BJ (cell line): ENCODE results near the gene KIF25. TPM values are rescaled to one million over a fixed set of nuclear protein-coding genes. Genes with fewer than 3 reads are reported as not detected.

Experiments used
- CTCF ChIA-PET: fragments of 350-600 bp; formaldehyde crosslinking; extraction: SDS; loops from one replicate; lab custom pipeline; 2021; ENCODE audit warnings: antibody characterized with exemption, inconsistent platforms; lab: Yijun Ruan, JAX
- POLR2A ChIA-PET: fragments of 300-600 bp; sonication (Branson Sonifier 250); formaldehyde crosslinking; extraction: SDS; loops from one replicate; lab custom pipeline; 2021; ENCODE audit warnings: antibody characterized with exemption; lab: Charles Lee
- DNase-seq: peaks from one replicate; pipeline ENCODE4 v3.0.0-alpha.2; 2011; ENCODE audit warnings: low read depth
- H3K27me3 ChIP-seq: 2 replicates; pipeline ENCODE4 v1.6.0; 2011; ENCODE audit warnings: low read length; ENCODE audit not compliant: control insufficient read depth, insufficient read depth
- H3K36me3 ChIP-seq: 2 replicates; pipeline ENCODE4 v1.5.1; 2011; ENCODE audit warnings: low read length; ENCODE audit not compliant: control insufficient read depth, insufficient read depth
- H3K4me3 ChIP-seq: 2 replicates; pipeline ENCODE4 v1.5.1; 2011; ENCODE audit warnings: low read depth, mild to moderate bottlenecking, control low read depth, low read length
- CTCF ChIP-seq: IDR thresholded peaks from 2 replicates; pipeline ENCODE4 v1.5.1; 2011; ENCODE audit warnings: low read depth, mild to moderate bottlenecking, control low read depth, inconsistent platforms, low read length, moderate library complexity; ENCODE audit not compliant: insufficient read depth
- polyA plus RNA-seq: library from polyadenylated mRNA; depleted of rRNA; stranded (reverse); fragments of >200 nt; gene quantifications from 2 replicates; pipeline ENCODE4 v1.2.3, GENCODE V29; 2011

The KIF25 gene
- polyA plus RNA-seq, 1 experiment: not detected

GRCh38 chr6:168015009-168015408, 17.5 kb downstream of the KIF25 start:
- no peak for DNase-seq
- TF ChIP-seq CTCF: no peak
- ChIA-PET CTCF (no interaction called here), POLR2A (no interaction called here)
- Histone ChIP-seq H3K36me3 (no peaks in the 10 kb centered on the region), H3K27me3 (peaks cover 23% of the 10 kb centered on the region), H3K4me3 (no peak overlapping the region)

GRCh38 chr6:168015482-168016175, 18.2 kb downstream of the KIF25 start:
- no peak for TF ChIP-seq CTCF
- POLR2A ChIA-PET: no interaction called here
- H3K4me3 ChIP-seq: no peak overlapping the region
- CTCF ChIA-PET: no interaction called here
- no peaks in the 10 kb centered on the region for H3K36me3 ChIP-seq
- no peak for DNase-seq
- H3K27me3 ChIP-seq: peaks cover 23% of the 10 kb centered on the region

- ChIA-PET POLR2A (no interaction called here), CTCF (no interaction called here)
- no peak for DNase-seq
- Histone ChIP-seq H3K4me3 (no peak overlapping the region), H3K36me3 (no peaks in the 10 kb centered on the region), H3K27me3 (peaks cover 23% of the 10 kb centered on the region)
- TF ChIP-seq CTCF: no peak
These were observed 18.7 kb downstream of the KIF25 start for GRCh38 chr6:168016176-168016620.

GRCh38 chr6:168016721-168017525, 19.5 kb downstream of the KIF25 start:
- CTCF ChIA-PET: no interaction called here

More at GRCh38 chr6:168016721-168017525, 19.5 kb downstream of the KIF25 start:
- Histone ChIP-seq H3K27me3 (peaks cover 26% of the 10 kb centered on the region), H3K36me3 (no peaks in the 10 kb centered on the region), H3K4me3 (no peak overlapping the region)
- POLR2A ChIA-PET: no interaction called here
- TF ChIP-seq CTCF: no peak
- DNase-seq: no peak
